GM21576 (cell line): ENCODE data around the gene BCORL1.

Source experiments
- ATAC-seq: cut with Tn5 transposase; IDR thresholded peaks from one replicate; pipeline ENCODE4 v1.9.1; 2021; ENCODE audit warnings: mild to moderate bottlenecking, moderate library complexity; ENCODE audit not compliant: unreplicated experiment

The BCORL1 gene

GRCh38 chrX:130093271-130093670 lies 110.8 kb downstream of the BCORL1 start:
- ATAC-seq: no peak

- no peak for ATAC-seq
These were observed 112.3 kb downstream of the BCORL1 start for GRCh38 chrX:130094696-130095095.

GRCh38 chrX:130095249-130096030 lies 113.0 kb downstream of the BCORL1 start:
- no peak for ATAC-seq

GRCh38 chrX:130097507-130098209 lies 115.2 kb downstream of the BCORL1 start:
- ATAC-seq: no peak

GRCh38 chrX:130098210-130098552 lies 115.7 kb downstream of the BCORL1 start:
- no peak for ATAC-seq

GRCh38 chrX:130100180-130100579 lies 117.7 kb downstream of the BCORL1 start:
- ATAC-seq: no peak

GRCh38 chrX:130103605-130104004 lies 121.2 kb downstream of the BCORL1 start:
- no peak for ATAC-seq

- ATAC-seq: no peak
These were observed 122.8 kb downstream of the BCORL1 start for GRCh38 chrX:130105244-130105643.

GRCh38 chrX:130106071-130106470 lies 123.6 kb downstream of the BCORL1 start:
- ATAC-seq: no peak
